GM12878 (cell line): Measurements from ENCODE around the gene POLDIP3. TPM values are rescaled to one million over a fixed set of nuclear protein-coding genes. Genes with fewer than 3 reads are reported as not detected.
"Not testable (repeated sequence)": the region's sequence is repeated elsewhere in the genome, so short reads cannot be mapped to it uniquely, and the experiment has no call there.

Source experiments
- ATAC-seq: fragments of 200-7000 bp; cut with Tn5 transposase; 3 replicates; pipeline ENCODE4 v1.9.1; 2020; ENCODE audit warnings: mild to moderate bottlenecking, moderate library complexity
- BruUV-seq: library from RNA; stranded (reverse); fragments of 400-500 nt; replicated peaks from 2 replicates; lab custom pipeline; 2021; lab: Mats Ljungman, UMichigan
- CTCF ChIA-PET: fragments of 300-600 bp; sonication (Branson Sonifier 250); formaldehyde crosslinking; extraction: SDS; loops from one replicate; lab custom pipeline; 2021; ENCODE audit warnings: inconsistent platforms; lab: Yijun Ruan, JAX
- POLR2A ChIA-PET: fragments of 350-600 bp; formaldehyde crosslinking; extraction: SDS; loops from one replicate; lab custom pipeline; 2021; ENCODE audit warnings: inconsistent platforms; lab: Charles Lee
- RAD21 ChIA-PET: fragments of 300-600 bp; sonication (Branson Sonifier 250); formaldehyde crosslinking; loops from one replicate; lab custom pipeline; 2023; ENCODE audit warnings: antibody characterized with exemption; ENCODE audit not compliant: unreplicated experiment; lab: Charles Lee
- SMC1A ChIA-PET: fragments of 300-600 bp; sonication (Branson Sonifier 250); formaldehyde crosslinking; loops from one replicate; lab custom pipeline; 2023; ENCODE audit not compliant: unreplicated experiment, uncharacterized antibody; lab: Charles Lee
- DNase-seq: peaks from one replicate; pipeline ENCODE4 v3.0.0-alpha.2; 2011; ENCODE audit warnings: low read depth, low spot score
- FAIRE-seq: peaks from 3 replicates; lab custom pipeline; 2011; peaks lifted over from hg19 to GRCh38; lab: Jason Lieb, UNC
- H2AFZ ChIP-seq: 2 replicates; pipeline ENCODE4 v1.6.0; 2011; ENCODE audit warnings: low read depth, low read length, control low read depth; ENCODE audit not compliant: control insufficient read depth
- H3K27ac ChIP-seq: 2 replicates; pipeline ENCODE4 v1.5.1; 2011; ENCODE audit warnings: control low read depth; ENCODE audit not compliant: control insufficient read depth, insufficient read depth
- H3K27me3 ChIP-seq, 2 experiments: replicated peaks in 1 of 2; 2 replicates each; pipeline versions ENCODE4 v1.6.0 to v1.6.1; 2011; ENCODE audit warnings: low read length in 1 of 2; ENCODE audit not compliant: control insufficient read depth in 2 of 2, insufficient read depth in 2 of 2
- H3K36me3 ChIP-seq, 2 experiments: 2 replicates each; pipeline ENCODE4 v1.5.1; 2011; ENCODE audit warnings: low read length in 1 of 2; ENCODE audit not compliant: control insufficient read depth in 2 of 2, insufficient read depth in 2 of 2
- H3K4me1 ChIP-seq: 2 replicates; pipeline ENCODE4 v1.6.1; 2011; ENCODE audit warnings: mild to moderate bottlenecking, low read length, moderate library complexity, mixed read lengths; ENCODE audit not compliant: control insufficient read depth, insufficient read depth
- H3K4me2 ChIP-seq: 2 replicates; pipeline ENCODE4 v1.6.0; 2011; ENCODE audit warnings: control low read depth; ENCODE audit not compliant: control insufficient read depth, insufficient read depth
- H3K4me3 ChIP-seq: fragments of 200-600 bp; sonication (generic); 2 replicates; pipeline ENCODE4 v1.5.1; 2016
- H3K79me2 ChIP-seq: 2 replicates; pipeline ENCODE4 v1.6.0; 2011; ENCODE audit warnings: low read length; ENCODE audit not compliant: control insufficient read depth, insufficient read depth
- H3K9ac ChIP-seq: 2 replicates; pipeline ENCODE4 v1.8.0; 2011; ENCODE audit warnings: low read length, control low read depth, mixed read lengths; ENCODE audit not compliant: control insufficient read depth, insufficient read depth
- H3K9me3 ChIP-seq: replicated peaks from 3 replicates; pipeline ENCODE4 v1.5.1; 2011; ENCODE audit warnings: mild to moderate bottlenecking, low read length; ENCODE audit not compliant: control insufficient read depth, insufficient read depth
- H4K20me1 ChIP-seq: 2 replicates; pipeline ENCODE4 v1.6.0; 2011; ENCODE audit not compliant: control insufficient read depth, insufficient read depth
- BHLHE40 ChIP-seq, 2 experiments: fragments of 450-650 bp in 1 of 2; IDR thresholded peaks; 2 replicates each; pipeline ENCODE4 v1.6.1; 2011 to 2017; ENCODE audit warnings: low read depth in 2 of 2, borderline replicate concordance in 1 of 2, improper control_type of control experiment in 1 of 2, low read length in 1 of 2, mild to moderate bottlenecking in 1 of 2
- POU2F2 ChIP-seq: IDR thresholded peaks from 3 replicates; pipeline ENCODE4 v1.6.1; 2011; ENCODE audit warnings: low read depth, mild to moderate bottlenecking, low read length, borderline replicate concordance
- RAD51 ChIP-seq: fragments of 450-650 bp; IDR thresholded peaks from 2 replicates; pipeline ENCODE4 v1.6.1; 2016; ENCODE audit warnings: moderate library complexity, mild to moderate bottlenecking, inconsistent platforms
- TCF12 ChIP-seq: IDR thresholded peaks from 2 replicates; pipeline ENCODE4 v1.6.1; 2011; ENCODE audit warnings: low read depth, mild to moderate bottlenecking, low read length
- YY1 ChIP-seq: IDR thresholded peaks from 2 replicates; pipeline ENCODE4 v1.6.1; 2011; ENCODE audit warnings: low read depth, mild to moderate bottlenecking, low read length
- WGBS: methylation state at CpG from one replicate; pipeline ENCODE4 v1.1.6; 2016; ENCODE audit warnings: low lambda C conversion rate; ENCODE audit not compliant: insufficient replicate concordance, insufficient coverage; ENCODE audit errors: missing lambda C conversion rate; 5-methylcytosine and 5-hydroxymethylcytosine counted together
- in situ Hi-C: fragments of 300-500 bp; cut with MboI; formaldehyde crosslinking; loops from 9 replicates; pipeline ENCODE4 v1.14.3; 2018; ENCODE audit warnings: mixed read lengths
- intact Hi-C: fragments of 100-400 bp; cut with micrococcal nuclease; formaldehyde crosslinking; loops from one replicate; pipeline ENCODE4 v1.14.2; 2022; ENCODE audit not compliant: unreplicated experiment
- polyA plus RNA-seq, 11 experiments: library from polyadenylated mRNA; depleted of rRNA in 4 of 11; unstranded in 6 of 11; stranded (reverse) in 5 of 11; fragments of >200 nt; fragmentation: Nextera tagmentation in 4 of 11; fragmentation: Illumina TruSeq in 1 of 11; extraction: Ambion mirVana in 4 of 11; extraction: Trizol in 1 of 11; gene quantifications; 1 replicate in 1 of 11; 2 replicates in 10 of 11; pipeline versions ENCODE4 v1.2.1 to v1.2.3, GENCODE V29; 2011 to 2016; ENCODE audit warnings: inconsistent platforms in 2 of 11, missing spikeins in 2 of 11, low read depth in 1 of 11
- total RNA-seq, 4 experiments: library from RNA; depleted of rRNA in 3 of 4; stranded (reverse); fragments of >200 nt in 3 of 4; fragmentation: Illumina TruSeq in 1 of 4; extraction: Trizol in 1 of 4; gene quantifications; 2 replicates each; pipeline versions ENCODE4 v1.2.1 to v1.2.3, GENCODE V29; 2013 to 2021
- TF ChIP-seq, protein P1 (sequence below): fragments of 450-650 bp; IDR thresholded peaks from 2 replicates; pipeline ENCODE4 v1.6.1; 2017; ENCODE audit warnings: low read depth, mild to moderate bottlenecking, moderate library complexity

Gene POLDIP3
- total and polyA plus RNA-seq, 10 of the 15 experiments (the other 5 are each of a cell fraction or from before 2014, with no cell fraction given) = 14.8 to 60.2 (median 49.5) TPM

DNA sequence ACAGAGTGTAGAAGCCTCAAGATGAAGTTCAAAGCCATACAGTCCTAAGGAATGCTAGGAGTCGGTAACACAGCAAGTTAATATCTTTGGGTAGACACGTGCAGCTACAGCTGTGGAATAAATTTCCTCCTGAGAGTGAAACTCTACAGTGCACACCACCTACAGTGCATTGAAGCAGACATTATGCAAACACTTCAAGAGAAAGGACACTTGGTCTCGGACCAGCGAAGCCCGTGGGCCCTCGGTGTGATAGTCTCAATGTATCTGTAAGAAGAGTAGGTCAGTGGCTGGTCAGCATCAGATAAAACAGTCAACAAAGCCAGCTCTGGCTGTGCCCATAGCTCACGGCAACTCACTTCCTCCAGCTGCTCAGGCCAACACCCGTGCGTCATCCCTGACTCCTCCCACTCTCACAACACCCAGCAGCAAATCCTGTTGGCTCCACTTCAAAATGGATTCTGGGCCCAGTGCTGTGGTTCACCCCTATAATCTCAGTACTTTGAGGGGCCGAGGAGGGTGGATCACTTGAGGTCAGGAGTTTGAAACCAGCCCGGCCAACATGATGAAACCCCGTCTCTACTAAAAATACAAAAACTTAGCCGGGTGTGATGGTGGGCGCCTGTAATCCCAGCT is 77.4 kb downstream of the POLDIP3 start:
- intact Hi-C loops, H3K79me2 ChIP-seq, H4K20me1 ChIP-seq, H3K27me3 ChIP-seq, H3K4me3 ChIP-seq, H3K36me3 ChIP-seq, RAD21 ChIA-PET, H3K9me3 ChIP-seq, DNase-seq, in situ Hi-C loops, H2AFZ ChIP-seq, FAIRE-seq: not testable (repeated sequence)
- H3K27ac ChIP-seq = peak overlapping the region; percentile 72
- peak overlapping the region; percentile 66; the same call in 1 of the 2 replicates for H3K4me2 ChIP-seq
- CTCF ChIA-PET = interaction anchor here (1.0 to 1.1 kb wide), 3 partner anchors 15 to 77 kb away, joined by 3 to 4 read pairs (median 3); partner anchors contain the start of gene POLDIP3
- SMC1A ChIA-PET = interaction anchor here (0.9 to 1.4 kb wide), 4 partner anchors 11 to 363 kb away, joined by 3 to 5 read pairs (median 4); no protein-coding TSS in a partner anchor
- H3K9ac ChIP-seq = 0 out of 2 replicates have a peak overlapping the region, but pooled peaks have one; percentile 27
- ATAC-seq = peak; percentile 81
- 25% methylated on average over 7 of the region's 14 CpGs for WGBS
- TF ChIP-seq YY1 (peak; percentile 59; the same call in 1 of the 2 replicates), RAD51 (0 out of 2 replicates have a peak, but pooled peaks have one; percentile 19), TCF12 (0 out of 2 replicates have a peak, but pooled peaks have one; percentile 17), POU2F2 (0 out of 3 replicates have a peak, but pooled peaks have one; percentile 24), BHLHE40 (IDR thresholded peaks at IDR 0.05; ENCODE audit: borderline replicate concordance in 1 of 2, low read depth in 2 of 2, low read length in 1 of 2) (peak; percentile 58 to 91; a peak in 2 of 4 replicates)
- TF ChIP-seq, protein P1, sequence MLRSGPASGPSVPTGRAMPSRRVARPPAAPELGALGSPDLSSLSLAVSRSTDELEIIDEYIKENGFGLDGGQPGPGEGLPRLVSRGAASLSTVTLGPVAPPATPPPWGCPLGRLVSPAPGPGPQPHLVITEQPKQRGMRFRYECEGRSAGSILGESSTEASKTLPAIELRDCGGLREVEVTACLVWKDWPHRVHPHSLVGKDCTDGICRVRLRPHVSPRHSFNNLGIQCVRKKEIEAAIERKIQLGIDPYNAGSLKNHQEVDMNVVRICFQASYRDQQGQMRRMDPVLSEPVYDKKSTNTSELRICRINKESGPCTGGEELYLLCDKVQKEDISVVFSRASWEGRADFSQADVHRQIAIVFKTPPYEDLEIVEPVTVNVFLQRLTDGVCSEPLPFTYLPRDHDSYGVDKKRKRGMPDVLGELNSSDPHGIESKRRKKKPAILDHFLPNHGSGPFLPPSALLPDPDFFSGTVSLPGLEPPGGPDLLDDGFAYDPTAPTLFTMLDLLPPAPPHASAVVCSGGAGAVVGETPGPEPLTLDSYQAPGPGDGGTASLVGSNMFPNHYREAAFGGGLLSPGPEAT = 0 out of 2 replicates have a peak, but pooled peaks have one; percentile 24
- POLR2A ChIA-PET = interaction anchor here (0.6 kb wide), 1 partner anchor 16 kb away, joined by 5 read pairs; no protein-coding TSS in a partner anchor
- H3K4me1 ChIP-seq = peaks cover 30% of the 10 kb centered on the region
- TSS peak; percentile 85 for BruUV-seq
